Stimulated activated CD8-positive, alpha-beta memory T cell treated with anti-CD3 and anti-CD28 coated beads, Interleukin-4, amount 100 ng/mL, for 48 hours (primary cell): Measurements from ENCODE around the gene CHCT1.
A peak's percentile ranks its signal among the peaks of the same experiment; 100 is the strongest.
"Not testable (repeated sequence)": the region's sequence is repeated elsewhere in the genome, so short reads cannot be mapped to it uniquely, and the experiment has no call there.

Experiments used
- DNase-seq: peaks from one replicate; pipeline ENCODE4 v3.0.0-alpha.2; 2020

Gene CHCT1

DNA sequence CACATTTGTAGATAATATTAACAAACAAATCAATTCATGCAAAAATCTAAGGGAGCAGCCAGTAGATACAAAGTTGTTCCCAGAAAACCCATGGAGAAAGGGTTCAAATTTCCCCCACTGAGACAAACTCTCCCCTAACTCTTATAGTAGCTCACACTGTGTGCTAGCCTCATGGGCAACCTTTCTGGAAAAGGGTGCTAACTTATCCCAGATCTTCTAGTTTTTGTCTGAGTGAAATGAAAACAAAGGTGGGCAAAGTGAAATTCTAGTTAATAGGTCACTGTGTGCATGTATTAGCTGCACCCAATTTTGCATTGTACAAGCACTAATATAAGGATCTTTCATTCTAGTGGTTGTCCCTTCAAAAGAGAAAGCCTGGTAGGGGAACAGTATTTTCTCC is 20.5 kb upstream of the CHCT1 start:
- no peak for DNase-seq

DNA sequence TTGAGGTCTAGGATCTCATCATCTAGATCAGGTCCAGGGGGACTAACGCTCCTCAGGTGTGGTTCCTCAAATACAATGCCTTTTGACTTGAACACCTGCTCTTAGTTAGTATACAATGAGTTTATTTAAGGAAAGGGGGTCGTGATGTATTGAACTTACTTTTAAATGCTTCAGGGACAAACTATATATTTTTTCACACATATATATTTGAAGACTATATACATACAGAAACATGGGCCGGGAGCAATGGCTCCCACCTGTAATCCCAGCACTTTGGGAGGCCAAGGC is 18.8 kb upstream of the CHCT1 start:
- DNase-seq = no peak

DNA sequence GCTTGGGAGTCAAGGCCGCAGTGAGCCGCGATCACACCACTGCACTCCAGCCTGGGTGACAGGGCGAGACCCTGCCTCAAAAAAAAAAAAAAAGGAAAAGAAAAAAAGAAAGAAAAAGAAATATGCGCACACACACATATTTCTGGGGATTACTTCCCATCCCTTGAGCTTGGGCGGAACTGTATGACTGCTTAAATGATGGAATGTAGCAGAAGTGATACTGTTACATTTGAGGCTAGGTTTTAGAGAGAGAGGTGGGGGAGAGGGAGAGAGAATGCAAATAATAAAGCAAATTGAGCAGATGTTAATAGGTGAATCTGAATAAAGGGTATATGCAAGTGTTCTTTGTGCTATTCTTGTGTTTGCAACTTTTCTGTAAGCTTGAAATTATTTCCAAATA is 18.3 kb upstream of the CHCT1 start:
- no peak for DNase-seq

DNA sequence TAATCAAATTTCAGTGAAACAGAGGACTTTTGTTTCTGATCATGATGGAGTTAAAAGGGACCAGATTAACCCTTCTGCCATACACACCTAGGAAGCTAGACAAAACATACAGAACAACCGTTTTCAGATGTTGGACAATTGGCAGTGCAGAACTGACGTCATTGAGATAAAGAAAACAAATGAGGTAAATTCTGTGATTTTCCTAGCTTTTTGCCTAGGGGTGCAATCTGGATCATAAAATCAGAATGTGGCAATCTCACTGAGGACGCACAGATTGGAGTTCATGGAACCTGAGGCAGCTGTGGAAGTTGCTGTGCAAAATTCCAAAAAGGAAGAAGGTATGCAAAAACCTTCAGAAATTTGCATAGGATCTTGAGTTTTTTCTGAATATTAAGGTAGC is 15.4 kb upstream of the CHCT1 start:
- DNase-seq = no peak

DNA sequence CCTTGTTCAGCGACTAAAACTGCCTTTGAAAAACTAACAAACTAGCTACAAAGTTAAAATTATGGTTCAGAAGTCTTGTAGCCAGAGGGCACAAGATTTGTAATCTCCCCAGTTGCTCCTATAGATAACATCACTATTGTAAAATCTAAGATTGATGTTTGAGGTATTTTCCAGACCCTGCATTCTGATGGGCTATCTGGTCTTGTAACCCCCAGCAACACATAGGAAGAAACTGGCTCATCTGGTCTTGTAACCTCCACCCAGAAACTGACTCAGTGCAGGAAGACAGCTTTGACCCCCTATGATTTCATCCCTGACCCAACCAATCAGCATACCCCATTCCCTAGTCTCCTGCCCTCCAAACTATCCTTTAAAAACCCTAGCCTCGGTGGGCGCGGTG is 12.3 kb upstream of the CHCT1 start:
- DNase-seq = no peak

DNA sequence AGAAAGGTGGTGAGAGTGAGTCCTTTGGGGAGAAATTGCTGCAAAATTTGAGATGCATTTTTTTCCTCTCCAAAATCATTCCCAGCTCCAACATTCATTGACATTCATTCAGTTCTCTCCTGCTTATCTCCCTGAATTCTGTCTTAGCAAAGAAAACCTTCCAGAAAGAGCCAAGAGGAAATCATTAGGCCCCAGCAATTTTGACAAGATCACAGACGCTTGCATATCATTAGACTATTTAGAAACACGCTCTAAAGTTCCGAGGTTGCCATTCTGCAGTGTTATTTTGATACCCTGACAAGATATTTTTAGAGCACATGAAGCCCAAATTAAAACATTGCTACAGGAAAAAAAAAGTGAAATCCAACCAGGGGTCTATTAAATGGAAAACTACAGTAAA is 9.6 kb upstream of the CHCT1 start:
- no peak for DNase-seq

DNA sequence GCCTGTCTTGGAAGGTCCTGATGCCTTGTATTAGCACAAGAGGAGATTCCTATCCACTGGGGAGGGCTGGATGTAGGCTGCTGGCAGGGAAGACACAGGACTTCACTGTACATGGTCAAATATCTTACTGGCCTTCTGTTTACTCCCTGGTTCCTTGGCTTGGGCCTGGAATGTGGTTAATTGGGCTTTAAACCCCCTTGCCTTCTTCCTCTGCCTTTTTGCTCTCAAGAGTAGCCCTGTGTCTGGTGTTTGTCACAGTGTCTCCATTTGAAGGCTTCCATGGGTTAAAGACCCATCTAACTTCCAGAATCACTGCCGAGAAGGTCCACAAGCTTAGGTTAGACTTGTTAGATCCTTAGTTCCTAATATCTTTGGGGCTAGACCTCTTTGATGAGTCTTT is 7.1 kb upstream of the CHCT1 start:
- DNase-seq = no peak

DNA sequence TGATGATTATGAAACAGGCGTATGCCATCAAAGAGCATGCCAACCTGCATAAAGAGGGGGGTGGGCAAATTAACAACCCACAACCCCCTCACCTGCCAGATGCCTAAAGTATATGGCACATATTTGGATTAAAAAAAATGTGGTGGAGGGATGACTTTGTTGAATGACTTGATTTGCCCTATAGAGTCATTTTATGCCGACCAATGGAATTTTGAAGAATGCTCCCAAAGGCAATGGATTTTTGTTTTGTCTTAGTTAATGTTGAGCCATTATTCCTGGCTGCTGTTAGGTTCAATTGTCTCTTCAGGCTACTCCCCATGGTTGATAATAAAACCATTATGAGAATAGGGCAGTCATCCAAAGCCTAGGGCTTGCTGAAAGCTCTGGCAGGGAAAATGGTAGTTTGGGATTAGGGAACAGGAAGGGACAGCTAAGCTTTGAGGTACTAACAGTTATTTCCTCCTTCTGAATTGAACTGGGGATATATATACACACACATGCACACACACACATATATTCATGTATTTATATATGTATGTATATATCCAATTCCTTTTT is 5.8 kb upstream of the CHCT1 start:
- DNase-seq = no peak

DNA sequence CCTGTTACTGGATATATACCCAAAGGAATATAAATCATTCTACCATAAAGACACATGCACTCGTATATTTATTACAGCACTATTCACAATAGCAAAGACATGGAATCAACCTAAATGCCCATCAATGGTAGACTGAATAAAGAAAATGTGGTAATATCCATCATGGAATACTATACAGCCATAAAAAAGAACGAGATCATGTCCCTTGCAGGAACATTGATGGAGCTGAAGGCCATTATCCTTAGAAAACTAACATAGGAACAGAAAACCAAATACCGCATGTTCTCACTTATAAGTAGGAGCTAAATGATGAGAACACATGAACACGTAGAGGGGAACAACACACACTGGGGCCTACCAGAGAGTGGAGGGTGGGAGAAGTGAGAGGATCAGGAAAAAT is 3.3 kb upstream of the CHCT1 start:
- DNase-seq = not testable (repeated sequence)

DNA sequence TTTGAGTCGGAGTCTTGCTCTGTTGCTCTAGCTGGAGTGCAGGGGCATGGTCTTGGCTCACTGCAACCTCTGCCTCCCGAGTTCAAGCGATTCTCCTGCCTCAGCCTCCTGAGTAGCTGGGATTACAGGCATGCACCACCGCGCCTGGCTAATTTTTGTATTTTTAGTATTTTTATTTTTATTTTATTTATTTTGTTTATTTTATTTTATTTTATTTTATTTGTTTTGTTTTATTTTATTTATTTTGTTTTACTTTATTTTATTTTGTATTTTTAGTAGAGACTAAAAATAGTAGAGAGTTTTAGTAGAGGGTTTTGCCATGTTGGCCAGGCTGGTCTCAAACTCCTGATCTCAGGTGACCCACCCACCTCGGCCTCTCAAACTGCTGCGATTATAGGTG is 2.4 kb upstream of the CHCT1 start:
- DNase-seq = not testable (repeated sequence)

DNA sequence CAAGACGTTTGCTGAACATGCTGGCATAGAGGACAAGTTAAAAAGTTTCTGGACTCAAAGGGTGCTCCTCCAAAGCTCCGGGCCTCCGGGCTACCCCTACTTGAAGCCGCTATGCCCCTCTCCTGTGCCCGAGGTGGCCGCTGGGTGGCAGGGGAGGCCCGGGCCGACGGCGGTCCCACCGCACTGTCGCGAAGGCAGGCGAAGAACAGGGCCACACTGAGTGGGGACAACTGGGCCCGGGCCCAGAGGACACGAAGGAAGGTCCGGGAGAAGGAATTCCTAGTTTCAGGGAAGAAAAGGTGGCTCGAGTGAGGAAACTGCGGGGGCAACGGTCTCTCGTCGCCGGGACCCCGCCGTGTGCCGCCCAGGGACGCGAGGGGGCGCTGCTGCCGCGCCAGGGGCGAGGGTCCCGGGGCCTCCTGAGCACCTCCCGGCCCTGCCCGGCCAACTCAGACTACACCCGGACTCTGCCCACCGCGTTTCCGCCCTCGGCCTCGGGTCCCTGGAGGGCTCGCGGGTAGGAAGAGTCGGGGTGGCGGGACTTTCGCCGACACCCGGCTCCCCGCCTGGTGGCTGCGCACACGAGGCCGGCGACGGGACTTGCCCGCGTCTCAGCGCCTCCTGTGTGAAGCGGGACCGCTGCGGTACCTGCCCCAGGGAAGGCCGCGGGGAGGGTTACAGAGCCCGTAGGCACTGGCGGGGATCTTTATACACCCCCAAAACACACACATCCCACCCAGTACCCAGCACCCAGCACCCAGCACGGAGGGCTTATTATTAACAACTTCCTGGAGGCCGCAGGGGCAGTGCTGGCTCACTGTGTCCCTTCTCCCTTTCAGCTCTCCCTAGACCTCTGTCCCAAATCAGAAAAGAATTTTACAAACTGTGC is 772 bp upstream of the CHCT1 start:
- DNase-seq = peak; percentile 83

DNA sequence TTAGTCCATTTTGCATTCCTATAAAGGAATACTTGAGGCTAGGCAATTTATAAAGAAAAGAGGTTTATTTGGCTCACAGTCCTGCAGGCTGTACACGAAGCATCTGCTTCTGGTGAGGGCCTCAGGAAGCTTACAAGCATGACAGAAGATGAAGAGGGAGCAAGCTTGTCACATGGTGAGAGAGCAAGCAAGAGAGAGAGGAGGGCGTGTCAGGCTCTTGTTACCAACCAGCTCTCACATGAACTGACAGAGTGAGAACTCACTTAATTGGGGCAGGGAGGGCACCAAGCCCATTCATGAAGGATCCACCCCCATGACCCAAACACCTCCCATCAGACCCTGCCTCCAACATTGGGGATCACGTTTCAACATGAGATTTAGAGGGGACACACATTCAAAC is 1.6 kb downstream of the CHCT1 start:
- DNase-seq = no peak

DNA sequence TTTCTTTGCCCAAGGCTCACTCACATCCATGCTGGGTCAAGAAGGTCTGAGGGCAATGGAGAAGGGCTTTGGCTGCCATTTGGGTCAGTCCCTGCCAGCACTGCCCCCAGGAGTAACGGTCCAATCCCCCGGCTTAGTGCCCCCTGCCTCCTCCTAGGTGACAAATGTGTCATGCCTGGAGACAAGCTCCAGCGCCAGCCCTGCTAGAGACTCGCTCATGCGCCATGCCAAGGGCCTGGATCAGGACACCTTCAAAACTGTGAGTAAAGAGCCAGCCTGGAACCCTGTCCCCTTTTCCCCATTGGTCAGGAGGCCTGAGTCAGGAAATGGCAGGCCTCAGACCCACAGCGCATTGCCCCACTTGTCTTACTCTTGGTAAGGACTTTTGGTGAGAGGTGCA is 3.3 kb downstream of the CHCT1 start:
- no peak for DNase-seq

DNA sequence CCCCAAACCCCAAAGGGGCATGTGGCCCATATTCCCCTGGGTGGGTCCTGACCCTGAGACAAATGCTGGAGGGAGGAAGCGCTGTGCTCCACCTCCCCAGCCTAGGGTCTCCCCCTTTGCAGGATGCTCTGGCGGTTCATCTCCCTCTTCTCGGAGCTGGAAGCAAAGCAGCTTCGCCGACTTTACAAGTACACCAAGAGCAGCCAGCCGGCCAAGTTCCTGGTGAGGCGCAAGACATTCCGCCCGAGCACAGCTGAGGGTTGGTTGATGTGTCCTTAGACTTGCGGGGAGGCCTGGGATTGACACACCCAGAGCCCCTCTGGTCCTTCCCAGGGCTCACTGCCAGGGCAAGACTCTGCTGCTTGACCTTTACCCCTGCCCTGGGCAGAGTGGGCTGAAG is 4.3 kb downstream of the CHCT1 start:
- no peak for DNase-seq

DNA sequence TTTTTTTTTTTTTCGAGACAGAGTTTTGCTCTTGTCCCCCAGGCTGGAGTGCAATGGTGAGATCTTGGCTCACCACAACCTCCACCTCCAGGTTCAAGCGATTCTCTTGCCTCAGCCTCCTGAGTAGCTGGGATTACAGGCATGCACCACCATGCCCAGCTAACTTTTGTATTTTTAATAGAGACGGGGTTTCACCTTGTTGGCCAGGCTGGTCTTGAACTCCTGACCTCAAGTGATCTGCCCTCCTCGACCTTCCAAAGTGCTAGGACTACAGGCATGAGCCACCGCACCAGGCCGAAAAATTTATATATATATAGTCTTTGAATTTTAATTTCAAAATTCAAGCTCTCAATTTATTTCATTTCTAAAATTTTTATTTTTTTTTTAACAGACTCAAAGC is 6.2 kb downstream of the CHCT1 start:
- DNase-seq = not testable (repeated sequence)

DNA sequence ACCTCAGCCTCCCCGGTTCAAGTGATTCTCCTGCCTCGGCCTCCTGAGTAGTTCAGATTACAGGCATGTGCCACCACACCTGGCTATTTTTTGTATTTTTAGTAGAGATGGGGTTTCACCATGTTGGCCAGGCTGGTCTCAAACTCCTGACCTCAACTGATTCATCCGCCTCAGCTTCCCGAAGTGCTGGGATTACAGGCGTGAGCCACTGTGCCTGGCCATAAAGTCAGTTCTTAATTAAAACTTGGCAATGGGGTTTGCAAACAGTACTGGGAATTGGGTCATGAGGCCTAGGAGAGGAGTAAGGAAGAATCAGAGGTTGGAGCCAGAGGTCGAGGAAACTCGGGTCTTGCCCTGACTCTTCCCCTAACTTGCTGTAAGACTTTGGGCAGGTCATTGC is 8.3 kb downstream of the CHCT1 start:
- not testable (repeated sequence) for DNase-seq

DNA sequence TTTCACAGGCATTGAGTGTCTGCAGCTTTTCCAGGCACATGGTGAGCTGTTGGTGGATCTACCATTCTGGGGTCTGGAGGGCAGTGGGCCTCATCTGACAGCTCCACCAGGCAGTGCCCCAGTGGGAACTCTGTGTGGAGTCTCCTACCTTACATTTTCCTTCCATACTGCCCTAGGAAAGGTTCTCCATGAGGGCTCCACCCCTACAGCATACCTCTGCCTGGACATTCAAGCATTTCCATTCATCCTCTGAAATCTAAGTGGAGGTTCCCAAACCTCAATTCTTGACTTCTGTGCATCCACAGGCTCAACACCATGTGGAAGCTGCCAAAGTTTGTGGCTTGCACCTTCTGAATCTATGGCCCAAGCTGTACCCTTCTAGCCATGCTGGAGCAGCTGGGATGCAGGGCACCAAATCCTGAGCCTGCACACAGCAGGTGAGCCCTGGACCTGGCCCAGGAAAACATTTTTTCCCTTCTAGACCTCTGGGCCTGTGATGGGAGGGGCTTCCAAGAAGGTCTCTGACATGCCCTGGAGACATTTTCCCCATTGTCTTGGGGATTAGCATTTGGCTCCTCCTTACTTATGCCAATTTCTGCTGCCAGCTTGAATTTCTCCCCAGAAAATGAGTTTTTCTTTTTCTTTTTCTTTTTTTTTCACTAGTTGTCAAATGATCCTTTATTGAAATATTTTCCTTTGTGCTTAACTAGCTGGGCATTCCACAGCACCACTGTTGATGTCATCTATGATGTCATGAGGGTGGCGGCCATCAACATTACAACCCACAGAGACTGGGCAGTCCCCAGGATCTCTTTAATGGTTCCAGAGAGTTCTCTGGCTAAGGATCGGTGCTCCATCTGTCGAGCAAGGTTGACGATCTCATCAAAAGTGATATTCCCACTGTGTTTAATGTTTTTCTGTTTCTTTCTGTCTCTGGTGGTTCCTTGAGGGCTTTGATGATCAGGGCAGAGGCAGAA is 11.0 kb downstream of the CHCT1 start:
- DNase-seq = not testable (repeated sequence)

DNA sequence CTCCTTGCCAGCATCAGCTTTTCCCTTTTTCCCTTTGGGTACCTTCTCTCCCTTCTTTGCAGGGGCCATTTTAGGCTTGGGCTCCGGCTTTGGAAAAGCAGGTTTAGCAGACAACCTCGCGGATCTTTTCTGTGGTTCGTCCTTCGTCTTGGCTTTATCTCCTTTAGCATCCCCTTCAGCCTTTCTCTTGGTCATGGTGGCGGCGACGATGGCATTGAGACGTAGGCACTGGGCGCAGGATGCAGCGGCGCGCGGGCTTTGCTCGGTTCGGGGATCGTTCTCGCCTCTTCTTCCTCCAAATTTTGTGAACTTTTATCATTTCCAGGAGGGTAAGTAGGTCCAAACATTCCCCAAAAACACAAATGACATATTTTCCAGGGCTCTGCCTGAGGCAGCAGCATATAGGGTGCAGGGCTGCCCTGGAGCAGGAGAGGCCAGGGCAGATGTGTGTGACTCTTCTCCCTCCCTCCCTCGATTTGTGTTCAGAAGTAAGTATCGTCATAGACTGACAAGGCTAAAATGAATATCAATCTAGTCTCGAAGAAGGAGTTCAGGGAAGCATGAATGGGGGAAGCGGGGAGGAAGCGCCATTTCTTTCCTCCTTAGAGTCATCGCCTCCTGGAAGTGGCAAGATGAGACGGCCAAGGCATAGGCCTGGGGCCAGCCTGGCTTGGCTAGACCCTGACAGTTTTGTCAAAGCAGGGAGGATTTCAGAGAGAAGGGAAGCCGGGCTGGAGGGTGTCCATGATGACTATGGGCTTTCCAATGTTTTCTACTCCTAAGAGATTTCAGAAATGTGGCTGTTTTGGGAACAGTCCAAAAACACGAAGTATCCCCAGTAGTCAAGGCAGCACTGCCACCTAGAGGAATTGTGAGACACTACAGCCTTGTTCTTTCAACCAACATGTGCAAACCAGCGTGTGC is 13.2 kb downstream of the CHCT1 start:
- peak; percentile 67 for DNase-seq

DNA sequence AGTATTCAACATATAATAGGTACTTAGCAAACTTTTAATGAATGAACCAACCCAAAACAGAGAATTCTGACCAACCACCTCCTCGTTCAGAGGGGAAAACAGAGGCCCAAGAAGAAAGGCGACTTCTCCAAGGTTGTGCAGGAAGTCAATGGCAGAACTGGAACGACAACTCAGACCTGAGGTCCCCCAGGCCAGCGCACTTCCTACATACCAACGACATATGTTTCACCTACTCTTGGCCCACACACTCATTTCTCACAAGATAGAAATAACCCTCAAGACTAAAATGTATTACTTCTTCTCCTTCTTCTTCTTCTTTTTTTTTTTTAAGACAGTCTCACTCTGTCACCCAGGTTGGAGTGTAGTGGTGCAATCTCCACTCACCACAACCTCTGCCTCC is 14.4 kb downstream of the CHCT1 start:
- no peak for DNase-seq

DNA sequence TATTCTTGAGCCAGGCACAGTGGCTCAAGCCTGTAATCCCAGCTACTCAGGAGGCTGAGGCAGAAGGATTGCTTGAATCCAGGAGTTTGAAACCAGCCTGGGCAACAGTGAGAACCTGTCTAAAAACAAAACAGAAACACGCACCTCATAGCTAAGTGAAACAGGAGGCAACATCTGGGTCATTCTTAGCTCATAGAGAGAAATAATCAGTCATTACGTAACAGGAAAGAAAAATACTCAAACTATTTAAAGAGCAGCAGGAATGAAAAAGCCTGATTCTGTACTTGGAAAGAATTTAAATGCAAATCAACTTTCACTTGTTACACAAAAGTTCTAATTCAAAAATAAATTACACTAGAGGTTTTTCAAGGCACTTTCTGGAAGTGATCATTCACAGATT is 17.2 kb downstream of the CHCT1 start:
- no peak for DNase-seq

DNA sequence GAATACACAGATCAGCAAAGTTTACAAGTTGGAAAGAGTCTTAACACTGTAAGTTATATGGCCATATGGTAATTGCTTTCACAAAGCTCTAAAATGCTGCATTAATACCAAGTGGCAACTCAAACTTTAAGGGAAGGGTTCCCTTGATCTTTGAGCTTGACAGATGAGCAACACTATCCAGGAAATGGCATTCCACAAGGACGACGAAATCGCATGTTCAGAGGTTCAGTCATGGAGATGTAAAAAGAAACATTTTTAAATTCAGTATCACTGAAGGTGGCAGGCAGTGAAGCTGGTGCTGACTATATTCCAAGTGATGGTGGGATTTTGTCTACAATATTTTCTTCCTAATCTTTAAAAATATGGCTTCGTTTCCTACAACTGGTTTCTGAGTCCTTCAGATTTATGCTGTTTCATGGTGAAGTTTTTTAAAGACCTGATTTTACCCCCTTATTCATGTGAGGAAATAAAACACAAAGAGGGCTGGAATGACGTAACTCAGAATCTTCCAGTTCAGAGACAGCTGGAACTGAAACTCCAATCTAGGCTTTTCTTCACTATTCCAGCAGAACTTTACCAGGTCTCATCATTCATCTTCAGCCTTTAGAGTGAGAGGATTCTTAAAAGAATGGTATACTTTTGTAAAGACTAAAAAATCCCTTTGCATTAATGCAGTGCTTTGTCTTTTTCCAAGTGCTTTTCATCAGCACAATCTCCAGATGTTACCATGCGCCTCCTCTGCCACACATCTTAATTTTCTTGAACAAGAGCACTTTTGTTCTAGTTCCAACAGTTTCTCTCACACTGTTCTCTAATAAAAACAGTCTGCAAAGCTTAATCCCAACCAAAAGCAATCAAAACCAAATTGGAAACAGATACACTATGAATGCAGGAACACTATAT is 20.2 kb downstream of the CHCT1 start:
- DNase-seq = no peak

DNA sequence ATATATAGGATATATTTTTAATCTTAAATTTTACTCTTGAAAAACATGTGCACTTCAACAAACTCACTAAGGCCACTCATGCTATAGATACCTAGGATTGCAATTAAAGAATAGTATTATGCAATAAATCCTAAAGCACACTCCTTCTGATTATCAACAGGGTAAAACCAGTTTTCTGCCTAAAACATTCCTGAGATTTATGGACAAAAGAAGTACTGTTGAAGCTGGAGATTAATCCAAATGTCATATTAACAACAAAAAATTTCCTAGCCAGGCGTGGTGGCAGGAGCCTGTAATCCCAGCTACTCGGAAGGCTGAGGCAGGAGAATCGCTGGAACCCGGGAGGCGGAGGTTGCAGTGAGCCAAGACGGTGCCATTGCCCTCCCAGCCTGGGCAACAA is 21.4 kb downstream of the CHCT1 start:
- DNase-seq = no peak
